Activated T-cell treated with anti-CD3 and anti-CD28 coated beads for 24 hours (primary cell): Measurements from ENCODE around the gene TNFRSF11A.

ENCODE experiments used
- DNase-seq: peaks from one replicate; pipeline ENCODE4 v3.0.0-alpha.2; 2020; ENCODE audit warnings: low read depth

TNFRSF11A gene

GRCh38 chr18:62325806-62326645 is 916 bp downstream of the TNFRSF11A start:
- no peak for DNase-seq

- no peak for DNase-seq
These were observed 1.7 kb downstream of the TNFRSF11A start for GRCh38 chr18:62326646-62327348.

GRCh38 chr18:62327977-62328376 is 2.9 kb downstream of the TNFRSF11A start:
- DNase-seq: no peak

- DNase-seq: no peak
These were observed 3.7 kb downstream of the TNFRSF11A start for GRCh38 chr18:62328586-62329525.

GRCh38 chr18:62329691-62330454 is 4.8 kb downstream of the TNFRSF11A start:
- peak; percentile 11 for DNase-seq

- no peak for DNase-seq
These were observed 5.5 kb downstream of the TNFRSF11A start for GRCh38 chr18:62330650-62331049.

- DNase-seq: no peak
These were observed 6.7 kb downstream of the TNFRSF11A start for GRCh38 chr18:62331581-62332356.

GRCh38 chr18:62332431-62332830 is 7.3 kb downstream of the TNFRSF11A start:
- DNase-seq: no peak

GRCh38 chr18:62332964-62333695 is 8.0 kb downstream of the TNFRSF11A start:
- DNase-seq: no peak

GRCh38 chr18:62334120-62334519 is 9.0 kb downstream of the TNFRSF11A start:
- DNase-seq: no peak

GRCh38 chr18:62335494-62335893 is 10.4 kb downstream of the TNFRSF11A start:
- no peak for DNase-seq

GRCh38 chr18:62336618-62337017 is 11.5 kb downstream of the TNFRSF11A start:
- DNase-seq: no peak

- DNase-seq: no peak
These were observed 12.2 kb downstream of the TNFRSF11A start for GRCh38 chr18:62337336-62337735.

- no peak for DNase-seq
These were observed 13.5 kb downstream of the TNFRSF11A start for GRCh38 chr18:62338446-62339105.

GRCh38 chr18:62339106-62339988 is 14.2 kb downstream of the TNFRSF11A start:
- peak; percentile 7 for DNase-seq

- no peak for DNase-seq
These were observed 15.9 kb downstream of the TNFRSF11A start for GRCh38 chr18:62340996-62341395.

- no peak for DNase-seq
These were observed 16.4 kb downstream of the TNFRSF11A start for GRCh38 chr18:62341473-62341872.

- no peak for DNase-seq
These were observed 17.8 kb downstream of the TNFRSF11A start for GRCh38 chr18:62342884-62343283.
